Trophoblast cell (in vitro differentiated cells and primary cell): ENCODE data around the gene RAMP2.

Source experiments
- DNase-seq, 2 donors: peaks; one replicate each; pipeline ENCODE4 v3.0.0-alpha.2; 2016
- H2AFZ ChIP-seq: 2 replicates; pipeline ENCODE4 v1.6.1; 2013; ENCODE audit warnings: low read length, moderate library complexity, mild to moderate bottlenecking; ENCODE audit not compliant: insufficient read depth, poor library complexity
- H2AK5ac ChIP-seq: 2 replicates; pipeline ENCODE4 v1.6.1; 2013; ENCODE audit warnings: mild to moderate bottlenecking, low read length
- H2BK120ac ChIP-seq: 2 replicates; pipeline ENCODE4 v1.6.1; 2013; ENCODE audit warnings: low read length, mild to moderate bottlenecking, moderate library complexity; ENCODE audit not compliant: insufficient read depth, poor library complexity
- H2BK12ac ChIP-seq: 2 replicates; pipeline ENCODE4 v1.6.1; 2013; ENCODE audit warnings: mild to moderate bottlenecking, low read length, moderate library complexity
- H2BK5ac ChIP-seq: 2 replicates; pipeline ENCODE4 v1.6.1; 2013; ENCODE audit warnings: low read length, low read depth, moderate library complexity, mild to moderate bottlenecking; ENCODE audit not compliant: poor library complexity
- H3K14ac ChIP-seq: 2 replicates; pipeline ENCODE4 v1.6.1; 2013; ENCODE audit warnings: mild to moderate bottlenecking, low read length
- H3K18ac ChIP-seq: 2 replicates; pipeline ENCODE4 v1.6.1; 2013; ENCODE audit warnings: mild to moderate bottlenecking, low read length
- H3K23ac ChIP-seq: 2 replicates; pipeline ENCODE4 v1.6.1; 2013; ENCODE audit warnings: low read length
- H3K27ac ChIP-seq: 2 replicates; pipeline ENCODE4 v1.5.1; 2013; ENCODE audit warnings: low read depth, mild to moderate bottlenecking, inconsistent platforms, low read length, moderate library complexity
- H3K27me3 ChIP-seq: 2 replicates; pipeline ENCODE4 v1.6.1; 2013; ENCODE audit warnings: inconsistent platforms, mild to moderate bottlenecking, low read length, moderate library complexity; ENCODE audit not compliant: insufficient read depth
- H3K36me3 ChIP-seq, 2 experiments: 1 replicate in 1 of 2; 2 replicates in 1 of 2; pipeline ENCODE4 v1.6.1; 2013; ENCODE audit warnings: low read length in 2 of 2, mild to moderate bottlenecking in 2 of 2, moderate library complexity in 1 of 2; ENCODE audit not compliant: insufficient read depth in 2 of 2, control insufficient read depth in 1 of 2
- H3K4ac ChIP-seq: 2 replicates; pipeline ENCODE4 v1.6.1; 2013; ENCODE audit warnings: low read depth, mild to moderate bottlenecking, low read length, moderate library complexity
- H3K4me1 ChIP-seq, 2 experiments: 1 replicate in 1 of 2; 2 replicates in 1 of 2; pipeline ENCODE4 v1.6.1; 2013; ENCODE audit warnings: low read length in 2 of 2, mild to moderate bottlenecking in 2 of 2, moderate library complexity in 1 of 2; ENCODE audit not compliant: insufficient read depth in 2 of 2, control insufficient read depth in 1 of 2
- H3K4me2 ChIP-seq: 2 replicates; pipeline ENCODE4 v1.6.1; 2013; ENCODE audit warnings: inconsistent platforms, mild to moderate bottlenecking, low read length, moderate library complexity
- H3K4me3 ChIP-seq: 2 replicates; pipeline ENCODE4 v1.5.1; 2013; ENCODE audit warnings: mild to moderate bottlenecking, low read depth, low read length, inconsistent platforms
- H3K79me1 ChIP-seq: one replicate; pipeline ENCODE4 v1.6.1; 2013; ENCODE audit warnings: low read length
- H3K79me2 ChIP-seq: 2 replicates; pipeline ENCODE4 v1.6.1; 2013; ENCODE audit warnings: low read length, mild to moderate bottlenecking; ENCODE audit not compliant: control insufficient read depth, insufficient read depth, poor library complexity
- H3K9ac ChIP-seq: 2 replicates; pipeline ENCODE4 v1.6.1; 2013; ENCODE audit warnings: mild to moderate bottlenecking, low read length
- H3K9me3 ChIP-seq: 2 replicates; pipeline ENCODE4 v1.6.1; 2013; ENCODE audit warnings: low read depth, mild to moderate bottlenecking, control low read depth, inconsistent platforms, low read length; ENCODE audit not compliant: insufficient read depth
- H4K12ac ChIP-seq: 2 replicates; pipeline ENCODE4 v1.6.1; 2013; ENCODE audit warnings: low read depth, mild to moderate bottlenecking, low read length, moderate library complexity
- H4K8ac ChIP-seq: 2 replicates; pipeline ENCODE4 v1.6.1; 2013; ENCODE audit warnings: low read depth, mild to moderate bottlenecking, low read length, moderate library complexity
- H4K91ac ChIP-seq: one replicate; pipeline ENCODE4 v1.6.1; 2013; ENCODE audit warnings: low read depth, mild to moderate bottlenecking, low read length, moderate library complexity
- WGBS: extraction: QIAGEN DNeasy Blood & Tissue Kit; methylation state at CpG from one replicate; pipeline ENCODE4 v1.1.7; 2013; ENCODE audit warnings: missing lambda C conversion rate; ENCODE audit not compliant: insufficient read length, insufficient coverage; ENCODE audit errors: extremely low coverage; 5-methylcytosine and 5-hydroxymethylcytosine counted together

Gene RAMP2

GRCh38 chr17:42803074-42803883 lies 42.3 kb downstream of the RAMP2 start:
- H2AK5ac ChIP-seq, result no peak overlapping the region
- H3K4me3 ChIP-seq, result no peak overlapping the region
- H3K9ac ChIP-seq, result no peak overlapping the region
- no peak overlapping the region for H3K4me2 ChIP-seq
- no peak overlapping the region for H3K18ac ChIP-seq
- no peaks in the 10 kb centered on the region for H3K36me3 ChIP-seq
- DNase-seq, result no peak
- H4K91ac ChIP-seq, result no peak overlapping the region
- no peak overlapping the region for H3K4ac ChIP-seq
- no peak overlapping the region for H3K27ac ChIP-seq
- no CpG with 5 or more reads among the region's 2 CpGs for WGBS
- H3K79me2 ChIP-seq, result peaks cover 2% of the 10 kb centered on the region
- H3K4me1 ChIP-seq, result peaks cover 0 to 3% of the 10 kb centered on the region in 2 experiments
- no peaks in the 10 kb centered on the region for H3K9me3 ChIP-seq
- H3K23ac ChIP-seq, result no peak overlapping the region
- H3K79me1 ChIP-seq, result peaks cover 2% of the 10 kb centered on the region
- H3K14ac ChIP-seq, result no peak overlapping the region
- H4K12ac ChIP-seq, result no peak overlapping the region
- no peak overlapping the region for H4K8ac ChIP-seq
- H2AFZ ChIP-seq, result no peak overlapping the region
- H2BK5ac ChIP-seq, result no peak overlapping the region
- H2BK12ac ChIP-seq, result no peak overlapping the region
- H3K27me3 ChIP-seq, result no peaks in the 10 kb centered on the region
- H2BK120ac ChIP-seq, result no peak overlapping the region

GRCh38 chr17:42804918-42805367 lies 43.9 kb downstream of the RAMP2 start:
- no peak overlapping the region for H4K8ac ChIP-seq
- H2BK5ac ChIP-seq, result no peak overlapping the region
- no peak overlapping the region for H3K27ac ChIP-seq
- H3K27me3 ChIP-seq, result no peaks in the 10 kb centered on the region
- H3K79me2 ChIP-seq, result no peaks in the 10 kb centered on the region
- H3K23ac ChIP-seq, result no peak overlapping the region
- H2BK120ac ChIP-seq, result no peak overlapping the region
- H4K12ac ChIP-seq, result no peak overlapping the region
- no peak overlapping the region for H2AK5ac ChIP-seq
- H3K9me3 ChIP-seq, result no peaks in the 10 kb centered on the region
- H2BK12ac ChIP-seq, result no peak overlapping the region
- no CpG with 5 or more reads among the region's 1 CpG for WGBS
- no peak overlapping the region for H3K14ac ChIP-seq
- H2AFZ ChIP-seq, result no peak overlapping the region
- DNase-seq, result peak in 1 of 2 donors; percentile 41
- H3K4me2 ChIP-seq, result no peak overlapping the region
- no peak overlapping the region for H3K4me3 ChIP-seq
- peaks cover 2% of the 10 kb centered on the region in 2 experiments for H3K36me3 ChIP-seq
- no peak overlapping the region for H3K9ac ChIP-seq
- H3K4ac ChIP-seq, result no peak overlapping the region
- no peak overlapping the region for H4K91ac ChIP-seq
- no peaks in the 10 kb centered on the region for H3K4me1 ChIP-seq
- no peak overlapping the region for H3K18ac ChIP-seq
- no peaks in the 10 kb centered on the region for H3K79me1 ChIP-seq

DNA sequence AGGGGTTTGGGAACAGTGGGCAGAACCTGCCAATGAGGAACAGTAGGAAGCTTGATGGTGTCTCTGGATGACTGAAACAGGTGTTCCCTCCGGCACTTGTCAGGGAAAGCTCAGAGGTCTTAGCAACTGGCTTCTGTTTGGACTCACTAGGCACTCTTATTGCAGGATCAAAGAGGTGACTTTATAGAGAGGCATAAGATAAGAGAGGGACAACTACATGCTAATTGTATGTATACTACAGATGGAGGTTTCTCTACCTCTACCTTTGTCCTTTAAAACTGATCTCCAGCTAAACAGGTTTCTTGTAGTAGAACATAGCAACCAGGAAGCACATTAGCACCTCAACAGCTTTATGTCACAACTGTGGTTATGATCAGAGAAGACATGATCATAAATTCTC lies 45.2 kb downstream of the RAMP2 start:
- no peaks in the 10 kb centered on the region for H3K9me3 ChIP-seq
- no peak overlapping the region for H2BK12ac ChIP-seq
- no peak overlapping the region for H2BK120ac ChIP-seq
- no peak for DNase-seq
- no peak overlapping the region for H4K91ac ChIP-seq
- H2AFZ ChIP-seq, result no peak overlapping the region
- no peak overlapping the region for H2AK5ac ChIP-seq
- no peak overlapping the region for H3K14ac ChIP-seq
- H3K4ac ChIP-seq, result no peak overlapping the region
- no peak overlapping the region for H2BK5ac ChIP-seq
- no CpG with 5 or more reads among the region's 1 CpG for WGBS
- H3K36me3 ChIP-seq, result peaks cover 4 to 9% of the 10 kb centered on the region in 2 experiments
- H3K9ac ChIP-seq, result no peak overlapping the region
- H4K12ac ChIP-seq, result no peak overlapping the region
- no peak overlapping the region for H3K27ac ChIP-seq
- H3K4me2 ChIP-seq, result no peak overlapping the region
- H3K79me1 ChIP-seq, result no peaks in the 10 kb centered on the region
- H3K4me1 ChIP-seq, result no peaks in the 10 kb centered on the region
- no peak overlapping the region for H4K8ac ChIP-seq
- H3K23ac ChIP-seq, result no peak overlapping the region
- H3K27me3 ChIP-seq, result no peaks in the 10 kb centered on the region
- no peak overlapping the region for H3K4me3 ChIP-seq
- no peaks in the 10 kb centered on the region for H3K79me2 ChIP-seq
- no peak overlapping the region for H3K18ac ChIP-seq

DNA sequence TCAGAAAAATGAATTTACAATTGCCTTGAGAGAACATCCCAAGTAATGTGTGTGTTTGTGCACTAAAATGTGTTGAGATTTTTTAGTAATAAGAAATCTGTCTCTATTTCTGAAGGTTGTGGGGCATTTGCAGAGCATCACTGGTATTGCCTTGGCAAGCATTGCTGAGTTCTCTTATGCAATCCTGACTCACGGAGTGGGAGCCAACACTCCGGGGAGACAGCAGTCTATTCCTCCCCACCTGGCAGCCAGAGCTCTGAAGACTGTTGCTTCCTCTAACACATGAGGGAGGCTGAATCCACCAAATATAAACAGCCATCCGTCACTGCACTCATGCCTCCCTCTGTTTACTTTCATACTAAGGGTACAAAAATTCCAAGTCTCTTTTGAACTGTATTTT lies 48.2 kb downstream of the RAMP2 start:
- no peak overlapping the region for H2BK120ac ChIP-seq
- no peak overlapping the region for H3K4me3 ChIP-seq
- H2BK5ac ChIP-seq, result no peak overlapping the region
- no peak overlapping the region for H4K8ac ChIP-seq
- no peak overlapping the region for H3K4me2 ChIP-seq
- H4K91ac ChIP-seq, result no peak overlapping the region
- H3K36me3 ChIP-seq, result peaks cover 12 to 15% of the 10 kb centered on the region in 2 experiments
- H3K9me3 ChIP-seq, result no peaks in the 10 kb centered on the region
- no peak overlapping the region for H2AK5ac ChIP-seq
- no peak overlapping the region for H3K23ac ChIP-seq
- no peaks in the 10 kb centered on the region for H3K79me2 ChIP-seq
- H3K9ac ChIP-seq, result no peak overlapping the region
- no CpG with 5 or more reads among the region's 3 CpGs for WGBS
- no peak overlapping the region for H2BK12ac ChIP-seq
- H3K79me1 ChIP-seq, result no peaks in the 10 kb centered on the region
- peak in 1 of 2 donors; percentile 12 for DNase-seq
- no peak overlapping the region for H4K12ac ChIP-seq
- H3K18ac ChIP-seq, result no peak overlapping the region
- no peak overlapping the region for H3K27ac ChIP-seq
- H3K4me1 ChIP-seq, result no peaks in the 10 kb centered on the region
- H3K14ac ChIP-seq, result no peak overlapping the region
- H3K4ac ChIP-seq, result no peak overlapping the region
- no peaks in the 10 kb centered on the region for H3K27me3 ChIP-seq
- no peak overlapping the region for H2AFZ ChIP-seq
